MM.1S (cell line): ENCODE results near the gene SNX15.

Experiments used
- EZH2 ChIP-seq: fragments of 300-600 bp; sonication (generic); optimal IDR thresholded peaks from 2 replicates; pipeline ENCODE3; 2017; ENCODE audit warnings: low read depth, mild to moderate bottlenecking, antibody characterized with exemption, low read length, mixed read lengths
- EZH2phosphoT487 ChIP-seq: fragments of 300-600 bp; sonication (generic); IDR thresholded peaks from 2 replicates; pipeline ENCODE4 v1.6.1; 2018; ENCODE audit warnings: antibody characterized with exemption, low read length
- TF ChIP-seq, protein P1 (sequence below): fragments of 300-600 bp; sonication (generic); IDR thresholded peaks from 2 replicates; pipeline ENCODE4 v1.5.1; 2016; ENCODE audit warnings: antibody characterized with exemption, low read length, mixed read lengths

DNA sequence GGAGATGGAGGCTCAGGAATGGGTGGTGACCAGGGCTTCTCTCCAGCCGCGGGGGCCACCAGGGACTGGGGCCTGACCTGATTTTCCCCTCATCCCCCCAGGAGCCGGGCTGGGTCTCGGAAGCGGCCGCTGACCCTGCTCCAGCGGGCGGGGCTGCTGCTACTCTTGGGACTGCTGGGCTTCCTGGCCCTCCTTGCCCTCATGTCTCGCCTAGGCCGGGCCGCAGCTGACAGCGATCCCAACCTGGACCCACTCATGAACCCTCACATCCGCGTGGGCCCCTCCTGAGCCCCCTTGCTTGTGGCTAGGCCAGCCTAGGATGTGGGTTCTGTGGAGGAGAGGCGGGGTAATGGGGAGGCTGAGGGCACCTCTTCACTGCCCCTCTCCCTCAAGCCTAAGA lies 60.6 kb downstream of the SNX15 start:
- TF ChIP-seq EZH2 (no peak), EZH2phosphoT487 (no peak)
- TF ChIP-seq, protein P1, sequence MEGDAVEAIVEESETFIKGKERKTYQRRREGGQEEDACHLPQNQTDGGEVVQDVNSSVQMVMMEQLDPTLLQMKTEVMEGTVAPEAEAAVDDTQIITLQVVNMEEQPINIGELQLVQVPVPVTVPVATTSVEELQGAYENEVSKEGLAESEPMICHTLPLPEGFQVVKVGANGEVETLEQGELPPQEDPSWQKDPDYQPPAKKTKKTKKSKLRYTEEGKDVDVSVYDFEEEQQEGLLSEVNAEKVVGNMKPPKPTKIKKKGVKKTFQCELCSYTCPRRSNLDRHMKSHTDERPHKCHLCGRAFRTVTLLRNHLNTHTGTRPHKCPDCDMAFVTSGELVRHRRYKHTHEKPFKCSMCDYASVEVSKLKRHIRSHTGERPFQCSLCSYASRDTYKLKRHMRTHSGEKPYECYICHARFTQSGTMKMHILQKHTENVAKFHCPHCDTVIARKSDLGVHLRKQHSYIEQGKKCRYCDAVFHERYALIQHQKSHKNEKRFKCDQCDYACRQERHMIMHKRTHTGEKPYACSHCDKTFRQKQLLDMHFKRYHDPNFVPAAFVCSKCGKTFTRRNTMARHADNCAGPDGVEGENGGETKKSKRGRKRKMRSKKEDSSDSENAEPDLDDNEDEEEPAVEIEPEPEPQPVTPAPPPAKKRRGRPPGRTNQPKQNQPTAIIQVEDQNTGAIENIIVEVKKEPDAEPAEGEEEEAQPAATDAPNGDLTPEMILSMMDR: no peak
